ENCODE measurements around the gene SGMS2. TPM values are rescaled to one million over a fixed set of nuclear protein-coding genes. Genes with fewer than 3 reads are reported as not detected.

Gene SGMS2
- total RNA-seq, 2 experiments from 2014 or later: 0.14 to 0.40 TPM

DNA sequence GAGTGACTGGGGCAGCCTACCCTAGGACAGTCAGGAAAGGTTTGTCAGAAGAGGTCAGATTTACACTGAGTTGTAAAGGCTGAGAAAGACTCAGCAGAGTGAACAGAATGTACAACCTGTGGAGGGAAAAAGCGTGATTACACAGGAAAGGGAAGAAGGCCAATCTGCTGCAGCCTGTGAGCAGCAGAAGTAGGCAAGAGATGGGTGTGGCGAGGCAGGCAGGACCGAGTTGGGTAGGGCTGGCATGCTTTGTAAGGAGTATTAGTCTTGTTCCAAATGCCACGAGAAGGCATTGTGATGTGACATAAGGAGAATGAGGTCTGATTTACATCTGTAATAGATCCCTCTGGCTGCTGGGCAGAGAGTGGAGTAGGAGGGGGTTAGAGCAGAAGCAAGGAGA, 12.6 kb downstream of the SGMS2 start:
- no peaks in the 10 kb centered on the region for H3K4me1 Mint-ChIP-seq (ENCODE audit: low read depth)
- H3K9me3 Mint-ChIP-seq: no peaks in the 10 kb centered on the region
- intact Hi-C loops (cut with micrococcal nuclease): no loop called here
- no peaks in the 10 kb centered on the region for H3K36me3 Mint-ChIP-seq (ENCODE audit: low read depth)
- peaks cover 7% of the 10 kb centered on the region for H3K27me3 Mint-ChIP-seq
- ChIA-PET POLR2A (no interaction called here), CTCF (no interaction called here)
- TF ChIP-seq CTCF (IDR thresholded peaks at IDR 0.05): no peak
- ATAC-seq: no peak
- no peak for DNase-seq
- H3K4me3 Mint-ChIP-seq: no peak overlapping the region
- H3K27ac Mint-ChIP-seq: no peak overlapping the region

GRCh38 chr4:107837776-107838618, 13.3 kb downstream of the SGMS2 start:
- Mint-ChIP-seq H3K36me3 (ENCODE audit: low read depth) (no peaks in the 10 kb centered on the region), H3K9me3 (no peaks in the 10 kb centered on the region), H3K4me1 (ENCODE audit: low read depth) (no peaks in the 10 kb centered on the region), H3K27ac (no peak overlapping the region), H3K4me3 (no peak overlapping the region), H3K27me3 (peaks cover 10% of the 10 kb centered on the region)
- POLR2A ChIA-PET: no interaction called here
- intact Hi-C loops (cut with micrococcal nuclease): no loop called here
- DNase-seq: no peak
- CTCF ChIA-PET: no interaction called here
- TF ChIP-seq CTCF (IDR thresholded peaks at IDR 0.05): no peak
- no peak for ATAC-seq

DNA sequence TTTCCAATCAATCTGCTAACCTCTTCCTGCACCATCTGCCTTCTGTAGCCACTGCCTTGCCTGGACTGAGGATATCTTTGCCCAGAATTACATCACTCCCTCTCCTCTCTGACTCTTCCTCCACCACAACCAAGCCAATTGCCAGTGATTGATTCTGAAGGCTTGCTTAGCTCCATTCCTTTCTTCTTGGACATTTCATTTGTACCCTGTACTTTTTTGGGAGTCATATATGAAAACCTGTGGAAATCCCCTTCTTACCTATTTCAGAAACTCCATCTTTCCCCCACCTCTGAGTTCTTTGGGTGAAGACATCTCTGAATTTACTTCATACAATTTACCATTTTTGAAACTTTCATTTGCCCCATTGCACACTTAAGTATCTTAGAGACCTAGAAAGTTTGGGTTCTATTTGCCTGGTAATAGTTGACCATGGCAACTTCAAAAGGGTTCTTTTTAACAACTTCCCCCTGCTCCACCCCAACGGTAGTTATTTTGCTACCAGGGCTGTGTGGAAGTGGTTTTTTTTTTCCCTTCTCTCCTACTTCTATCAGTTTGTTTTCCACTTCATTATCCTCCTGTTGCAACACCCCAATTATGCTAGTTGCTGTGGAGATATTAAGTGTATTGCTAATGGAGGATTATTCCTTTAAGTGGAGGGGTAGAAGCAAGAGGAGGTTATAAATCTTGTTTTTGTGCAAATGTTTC, 14.3 kb downstream of the SGMS2 start:
- ATAC-seq (no peak), DNase-seq (no peak)
- intact Hi-C loops (cut with micrococcal nuclease): no loop called here
- CTCF ChIA-PET: no interaction called here
- TF ChIP-seq CTCF (IDR thresholded peaks at IDR 0.05): no peak
- Mint-ChIP-seq H3K9me3 (no peaks in the 10 kb centered on the region), H3K27ac (no peak overlapping the region), H3K36me3 (ENCODE audit: low read depth) (no peaks in the 10 kb centered on the region), H3K4me1 (ENCODE audit: low read depth) (no peaks in the 10 kb centered on the region), H3K4me3 (no peak overlapping the region), H3K27me3 (peaks cover 10% of the 10 kb centered on the region)
- POLR2A ChIA-PET: no interaction called here

DNA sequence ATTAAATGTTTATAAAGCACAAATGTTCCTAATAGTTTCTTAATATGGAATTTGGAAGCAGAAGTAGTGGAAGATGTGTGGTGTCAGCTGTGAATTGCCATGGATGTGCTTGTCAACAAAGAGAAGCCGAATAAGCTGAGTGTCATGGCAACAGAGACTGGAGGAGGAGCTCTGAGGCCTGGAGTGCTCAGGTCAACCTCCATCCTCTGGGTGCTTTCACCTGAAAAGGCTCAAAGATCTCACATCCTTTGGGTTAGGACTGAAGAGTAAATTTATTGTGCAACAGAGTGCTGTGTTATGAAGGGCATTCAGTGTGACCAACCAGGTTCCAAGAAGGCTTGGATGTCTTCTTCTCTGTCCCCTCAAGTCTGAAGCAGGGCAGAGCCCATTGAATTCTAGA, 18.7 kb downstream of the SGMS2 start:
- no peaks in the 10 kb centered on the region for H3K36me3 Mint-ChIP-seq (ENCODE audit: low read depth)
- H3K9me3 Mint-ChIP-seq: no peaks in the 10 kb centered on the region
- peaks cover 10% of the 10 kb centered on the region for H3K27me3 Mint-ChIP-seq
- ChIA-PET CTCF (no interaction called here), POLR2A (no interaction called here)
- H3K4me3 Mint-ChIP-seq: no peak overlapping the region
- H3K4me1 Mint-ChIP-seq (ENCODE audit: low read depth): no peaks in the 10 kb centered on the region
- TF ChIP-seq CTCF (IDR thresholded peaks at IDR 0.05): no peak
- DNase-seq: no peak
- intact Hi-C loops (cut with micrococcal nuclease): no loop called here
- no peak for ATAC-seq
- no peak overlapping the region for H3K27ac Mint-ChIP-seq

DNA sequence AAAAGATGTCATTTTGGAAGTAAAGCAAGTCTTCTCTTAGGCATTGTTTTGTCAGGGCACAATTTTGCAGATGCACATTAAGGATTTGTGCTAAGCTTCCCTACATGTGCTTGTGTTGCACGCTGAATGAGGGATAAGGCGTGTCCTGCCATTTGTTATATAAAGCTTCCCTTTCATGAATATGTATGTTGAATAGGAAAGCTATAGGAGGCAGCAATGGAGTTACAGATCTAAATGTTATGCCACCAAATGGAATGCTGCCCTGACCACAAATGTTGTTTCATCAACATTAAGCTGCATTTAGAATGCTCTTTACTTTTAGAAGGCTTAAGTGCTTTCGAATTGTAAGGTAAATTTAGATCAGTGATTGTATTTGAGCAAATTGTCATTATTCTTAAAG, 20.9 kb downstream of the SGMS2 start:
- H3K27me3 Mint-ChIP-seq: peaks cover 10% of the 10 kb centered on the region
- intact Hi-C loops (cut with micrococcal nuclease): no loop called here
- H3K36me3 Mint-ChIP-seq (ENCODE audit: low read depth): no peaks in the 10 kb centered on the region

More for the DNA sequence above, 20.9 kb downstream of the SGMS2 start:
- H3K9me3 Mint-ChIP-seq: no peaks in the 10 kb centered on the region
- no peak for DNase-seq
- ATAC-seq: no peak
- H3K27ac Mint-ChIP-seq: no peak overlapping the region
- H3K4me3 Mint-ChIP-seq: no peak overlapping the region
- ChIA-PET POLR2A (no interaction called here), CTCF (no interaction called here)
- H3K4me1 Mint-ChIP-seq (ENCODE audit: low read depth): no peaks in the 10 kb centered on the region
- TF ChIP-seq CTCF (IDR thresholded peaks at IDR 0.05): no peak

All from activated CD8-positive, alpha-beta T cell treated with anti-CD3 and anti-CD28 coated beads for 36 hours (primary cell).